Measurements from ENCODE around the gene WWC1.
"Not testable (repeated sequence)": the region's sequence is repeated elsewhere in the genome, so short reads cannot be mapped to it uniquely, and the experiment has no call there.

WWC1 gene

GRCh38 chr5:168286863-168287262 is 4.6 kb upstream of the WWC1 start:
- DNase-seq, result not testable (repeated sequence)

- no peak for DNase-seq
Observed at GRCh38 chr5:168287362-168287761, 4.1 kb upstream of the WWC1 start.

GRCh38 chr5:168288349-168289245 is 2.8 kb upstream of the WWC1 start:
- no peak for DNase-seq

GRCh38 chr5:168290902-168291341 is 523 bp upstream of the WWC1 start:
- DNase-seq, result no peak

- DNase-seq, result no peak
Observed at GRCh38 chr5:168291964-168292785, 730 bp downstream of the WWC1 start.

GRCh38 chr5:168292786-168293696 is 1.6 kb downstream of the WWC1 start:
- DNase-seq, result no peak

- DNase-seq, result no peak
Observed at GRCh38 chr5:168295574-168296201, 4.2 kb downstream of the WWC1 start.

- no peak for DNase-seq
Observed at GRCh38 chr5:168296682-168297081, 5.2 kb downstream of the WWC1 start.

- DNase-seq, result no peak
Observed at GRCh38 chr5:168298949-168299348, 7.5 kb downstream of the WWC1 start.

- no peak for DNase-seq
Observed at GRCh38 chr5:168299372-168299771, 7.9 kb downstream of the WWC1 start.

- DNase-seq, result no peak
Observed at GRCh38 chr5:168300326-168301182, 9.1 kb downstream of the WWC1 start.

- DNase-seq, result no peak
Observed at GRCh38 chr5:168301593-168302390, 10.3 kb downstream of the WWC1 start.

GRCh38 chr5:168302785-168303184 is 11.3 kb downstream of the WWC1 start:
- no peak for DNase-seq

- no peak for DNase-seq
Observed at GRCh38 chr5:168303393-168304025, 12.1 kb downstream of the WWC1 start.

GRCh38 chr5:168304349-168304748 is 12.9 kb downstream of the WWC1 start:
- DNase-seq, result no peak

GRCh38 chr5:168305281-168305680 is 13.8 kb downstream of the WWC1 start:
- no peak for DNase-seq

GRCh38 chr5:168307022-168307421 is 15.6 kb downstream of the WWC1 start:
- DNase-seq, result no peak

GRCh38 chr5:168307925-168308584 is 16.6 kb downstream of the WWC1 start:
- no peak for DNase-seq

GRCh38 chr5:168308976-168309598 is 17.6 kb downstream of the WWC1 start:
- no peak for DNase-seq
